Right forelimb (tissue), 1 donor: ENCODE results near the gene C3.
A peak's percentile ranks its signal among the peaks of the same experiment; 100 is the strongest.
"Not testable (repeated sequence)": the region's sequence is repeated elsewhere in the genome, so short reads cannot be mapped to it uniquely, and the experiment has no call there.

Source experiments
- DNase-seq: peaks from one replicate; pipeline ENCODE4 v3.0.0-alpha.2; 2018

The C3 gene

DNA sequence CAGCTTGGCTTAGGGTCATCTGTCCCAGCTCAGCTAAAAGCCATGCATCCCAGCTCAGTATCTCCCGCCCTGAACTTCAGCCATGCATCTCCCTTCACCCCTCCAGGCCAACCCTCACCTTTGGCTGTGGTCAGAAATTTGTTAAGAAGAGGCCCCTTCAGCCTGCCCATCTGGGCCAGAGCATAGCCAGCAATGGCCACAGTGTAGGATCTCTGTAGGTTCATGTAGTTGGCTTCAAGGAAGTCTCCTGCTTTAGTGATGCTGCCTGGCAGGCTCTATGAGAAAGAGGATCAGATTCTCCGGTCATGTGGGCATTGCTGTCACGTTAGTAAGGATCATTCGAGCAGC lies 33.8 kb downstream of the C3 start:
- DNase-seq, result no peak

DNA sequence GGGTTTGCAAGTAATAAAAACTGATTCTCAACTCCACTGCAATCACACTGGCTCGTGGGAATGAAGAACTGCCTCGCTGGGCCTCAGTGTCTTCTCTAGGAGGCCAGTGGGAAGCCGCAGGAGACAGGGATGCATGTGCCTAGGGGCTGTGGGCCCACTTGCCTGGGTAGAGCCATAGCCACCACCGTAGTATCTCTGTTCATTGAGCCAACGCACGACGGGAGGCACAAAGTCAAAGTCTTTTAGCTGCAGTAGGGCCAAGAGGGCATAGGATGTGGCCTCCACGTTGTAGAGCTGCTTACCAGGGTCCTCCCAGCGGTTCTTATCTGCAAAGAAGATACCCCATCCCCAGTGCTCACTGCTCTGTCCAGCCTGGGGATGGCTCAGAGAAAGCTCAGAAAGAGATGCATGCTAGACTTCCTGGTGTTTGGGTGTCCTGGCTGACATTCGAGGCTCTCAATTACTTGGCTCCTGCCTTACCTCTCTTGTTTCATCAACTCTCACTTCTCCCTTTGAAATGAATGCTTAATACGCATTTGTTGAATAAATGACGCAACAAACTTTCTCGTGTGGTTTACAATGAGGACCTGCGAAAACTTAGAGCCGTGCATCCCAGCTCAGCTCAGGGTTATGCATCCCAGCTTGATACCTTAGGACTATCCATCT lies 34.4 kb downstream of the C3 start:
- no peak for DNase-seq

DNA sequence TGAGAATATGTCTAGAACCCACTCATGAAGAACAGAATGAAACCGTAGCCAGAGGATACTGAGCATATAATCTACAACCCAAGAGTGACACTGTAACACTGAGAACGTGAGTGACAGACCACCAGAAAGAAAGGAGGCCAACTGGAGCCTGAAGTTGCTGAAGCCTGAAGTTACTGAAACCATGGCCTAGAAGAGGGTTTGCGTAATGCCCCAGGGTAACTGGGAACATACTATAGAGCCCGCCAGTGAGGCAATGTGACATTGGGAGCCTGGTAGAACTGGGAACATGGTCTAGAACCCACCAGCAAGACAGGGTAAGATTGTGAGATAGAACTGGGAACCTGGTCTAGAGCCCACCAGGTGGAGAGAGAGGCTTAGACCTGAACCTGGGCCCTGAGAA lies 35.0 kb downstream of the C3 start:
- no peak for DNase-seq

DNA sequence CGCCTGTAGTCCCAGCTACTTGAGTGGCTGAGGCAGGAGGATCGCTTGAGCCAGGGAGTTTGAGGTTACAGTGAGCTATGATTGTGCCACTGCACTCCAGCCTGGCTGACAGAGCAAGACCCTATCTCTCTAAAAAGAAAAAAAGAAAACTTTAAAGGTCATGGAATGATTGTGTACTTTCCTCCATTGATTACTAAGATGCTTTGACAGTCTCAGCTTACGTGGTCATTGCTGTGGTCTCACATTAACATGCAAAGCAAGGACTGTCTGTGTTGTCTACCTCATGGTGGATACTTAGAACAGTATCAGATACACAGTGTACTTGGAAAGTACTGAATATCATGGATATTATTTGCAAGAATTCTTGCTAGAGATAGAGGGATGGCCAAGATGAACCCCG lies 36.5 kb downstream of the C3 start:
- no peak for DNase-seq

DNA sequence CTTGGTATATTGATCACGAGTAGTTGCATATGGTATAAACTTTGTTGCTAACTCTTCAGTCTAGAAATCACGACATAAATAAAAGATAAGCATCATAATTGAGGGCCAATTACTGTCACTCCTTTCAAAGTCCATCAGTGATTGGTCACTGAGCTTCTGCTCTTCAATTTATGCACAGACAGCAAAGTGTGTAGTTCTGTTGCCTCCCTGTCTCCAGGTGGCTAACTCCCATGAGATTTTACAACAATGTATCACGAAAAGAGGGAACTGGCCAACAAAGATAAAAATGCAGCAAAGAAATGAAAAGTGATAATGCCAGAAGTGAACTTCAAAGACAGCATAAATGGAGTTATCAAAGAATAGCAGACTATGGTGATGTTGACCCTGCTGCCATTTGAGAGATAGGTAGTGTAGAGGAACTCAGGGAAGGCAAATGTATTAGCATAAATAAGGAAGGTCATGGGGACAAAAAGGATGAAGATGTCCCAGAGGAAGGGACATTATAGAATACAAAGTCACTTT lies 37.8 kb downstream of the C3 start:
- DNase-seq, result no peak

DNA sequence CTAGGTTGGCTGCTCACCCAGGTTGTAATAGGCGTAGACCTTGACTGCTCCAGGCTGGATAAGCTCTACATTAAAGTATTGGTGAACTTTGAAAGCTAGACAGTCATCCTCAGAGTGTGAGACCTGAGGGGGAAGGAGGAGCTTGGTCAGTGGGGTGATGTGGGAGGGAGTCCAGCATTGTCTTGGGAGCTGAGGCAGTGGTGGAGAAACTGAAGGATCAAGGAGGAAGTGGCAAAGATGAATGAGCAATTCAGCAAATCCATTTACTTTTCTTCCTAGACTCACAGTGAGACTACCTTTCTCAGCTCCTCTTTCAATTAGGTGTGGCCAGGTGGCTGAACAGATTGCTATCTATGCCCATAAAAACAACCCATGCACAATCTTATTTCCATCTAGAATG lies 40.3 kb downstream of the C3 start:
- no peak for DNase-seq

DNA sequence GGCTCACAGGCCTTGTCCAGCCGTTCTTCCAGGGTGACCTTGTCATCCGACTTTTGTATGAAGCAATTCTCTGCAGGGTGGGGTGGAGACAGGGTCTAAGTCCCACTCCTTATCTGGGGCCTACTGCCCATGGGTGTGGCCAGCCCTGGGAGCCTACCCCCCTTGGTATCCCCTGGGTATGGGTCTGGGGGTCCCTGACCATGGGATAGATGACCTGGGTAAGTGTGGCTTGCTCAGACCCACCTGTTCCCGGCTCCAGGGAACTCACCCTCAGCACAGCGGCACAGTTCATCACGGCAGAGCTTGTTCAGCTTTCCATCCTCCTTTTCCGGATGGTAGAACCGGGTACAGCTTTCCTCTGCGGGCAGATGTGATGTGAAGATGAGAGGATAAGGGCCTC lies 41.3 kb downstream of the C3 start:
- no peak for DNase-seq

DNA sequence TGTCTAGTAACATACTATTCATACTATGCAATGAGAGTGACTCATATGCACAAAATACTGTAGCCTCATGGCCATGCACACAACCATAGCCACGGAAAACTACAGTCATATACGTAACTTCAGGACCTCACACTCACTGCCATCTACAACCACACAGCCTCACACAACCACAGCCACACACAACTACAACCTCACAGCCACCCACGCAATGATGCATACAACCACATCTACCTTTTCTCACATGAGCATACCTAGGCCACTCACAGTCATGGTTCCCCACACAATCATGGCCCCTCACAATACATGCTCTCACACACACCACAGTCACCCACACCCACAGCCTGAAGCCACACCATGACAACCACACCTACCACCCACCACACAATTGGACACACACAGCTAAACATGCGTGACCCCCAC lies 41.8 kb downstream of the C3 start:
- no peak for DNase-seq

DNA sequence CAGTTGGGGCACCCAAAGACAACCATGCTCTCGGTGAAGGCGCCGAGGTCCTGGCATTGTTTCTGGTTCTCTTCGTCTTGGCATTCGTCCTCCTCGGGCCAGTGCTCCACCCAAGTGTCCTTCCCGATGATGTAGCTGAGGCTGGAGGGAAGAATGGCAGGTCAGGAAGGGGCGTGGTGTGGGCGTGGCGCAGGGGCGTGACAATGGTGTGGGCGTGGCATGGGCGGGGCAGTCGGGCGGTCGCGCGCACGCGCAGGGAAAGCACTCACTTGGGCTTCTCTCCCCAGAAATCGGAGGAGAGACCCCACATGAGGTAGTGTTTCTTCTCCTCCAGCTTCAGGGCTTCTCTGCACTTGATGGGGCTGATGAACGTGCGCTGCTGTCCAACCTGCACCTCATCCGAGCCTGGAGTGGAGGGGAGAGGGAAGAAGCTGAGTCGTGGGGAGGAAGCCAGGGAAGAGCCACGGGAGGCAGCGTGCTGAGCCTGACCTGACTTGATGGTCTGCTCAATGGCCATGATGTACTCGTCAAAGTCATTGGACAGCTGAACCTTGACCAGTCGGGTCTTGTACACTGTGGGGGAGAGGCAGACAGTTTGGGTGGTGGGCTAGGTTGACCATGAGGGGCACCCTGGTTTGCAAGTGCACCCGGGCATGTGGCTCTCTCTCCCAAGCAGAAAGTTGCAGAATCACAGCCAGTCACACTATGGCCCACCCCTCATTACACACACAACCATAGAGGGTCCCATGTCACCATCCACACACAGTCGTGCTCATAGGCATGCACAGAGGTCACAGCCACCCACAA lies 42.4 kb downstream of the C3 start:
- DNase-seq, result no peak

DNA sequence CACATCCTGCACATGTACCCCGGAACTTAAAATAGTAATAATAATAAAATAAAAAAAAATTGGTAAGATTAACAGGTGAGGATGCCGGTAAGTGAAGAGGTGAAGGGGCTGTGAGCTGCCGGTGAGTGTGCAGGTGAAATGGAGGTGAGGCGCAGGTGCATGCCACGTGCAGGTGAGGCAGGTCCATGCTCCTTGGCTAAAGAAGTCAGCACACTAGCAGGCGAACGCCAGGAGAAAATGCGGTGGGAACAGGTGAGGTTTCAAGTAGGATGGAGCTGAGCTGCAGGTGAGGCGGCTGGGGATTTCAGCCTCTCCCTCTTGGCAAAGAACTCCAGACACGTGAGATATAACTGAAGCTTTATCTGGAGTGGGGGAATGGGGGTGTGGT lies 43.0 kb downstream of the C3 start:
- DNase-seq, result no peak

DNA sequence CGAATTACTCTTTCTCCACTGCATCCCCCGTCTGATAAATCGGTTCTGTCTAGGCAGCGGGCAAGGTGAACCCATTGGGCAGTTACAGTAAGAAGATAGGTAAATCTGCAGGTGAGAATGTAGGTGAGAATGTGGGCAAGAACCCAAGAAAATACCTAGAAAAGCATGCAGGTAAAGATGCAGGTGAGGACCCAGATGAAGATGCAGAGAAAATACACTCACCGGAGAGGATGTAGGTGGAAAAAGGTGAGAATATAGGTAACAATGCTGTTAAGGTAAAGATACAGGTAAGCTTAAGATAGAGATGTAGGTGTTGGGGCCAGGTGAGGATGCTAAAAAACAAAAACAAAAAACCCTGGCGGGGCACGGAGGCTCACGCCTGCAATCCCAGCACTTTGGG lies 44.2 kb downstream of the C3 start:
- no peak for DNase-seq

DNA sequence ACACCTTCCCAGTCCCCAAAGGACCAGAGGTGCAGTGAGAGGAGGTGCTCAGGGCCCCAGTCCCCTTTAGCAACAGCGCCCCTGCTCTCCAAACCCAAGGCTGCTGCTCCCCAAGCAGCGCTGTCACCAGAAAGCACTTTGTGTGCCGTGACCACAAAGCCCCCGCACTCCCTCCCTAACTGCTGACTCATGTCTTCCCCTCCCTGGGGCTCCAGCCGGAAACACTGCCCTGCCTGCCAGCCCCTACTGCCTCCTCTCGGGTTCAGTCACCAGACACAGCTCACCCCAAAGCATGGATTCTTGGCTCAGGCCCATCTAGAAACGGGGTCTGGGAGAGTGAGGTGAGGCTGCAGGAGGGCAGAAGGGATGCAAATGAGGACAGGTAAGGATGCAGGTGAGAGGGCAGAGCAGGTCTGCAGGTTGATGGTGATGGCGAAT lies 45.6 kb downstream of the C3 start:
- DNase-seq, result peak; percentile 49

DNA sequence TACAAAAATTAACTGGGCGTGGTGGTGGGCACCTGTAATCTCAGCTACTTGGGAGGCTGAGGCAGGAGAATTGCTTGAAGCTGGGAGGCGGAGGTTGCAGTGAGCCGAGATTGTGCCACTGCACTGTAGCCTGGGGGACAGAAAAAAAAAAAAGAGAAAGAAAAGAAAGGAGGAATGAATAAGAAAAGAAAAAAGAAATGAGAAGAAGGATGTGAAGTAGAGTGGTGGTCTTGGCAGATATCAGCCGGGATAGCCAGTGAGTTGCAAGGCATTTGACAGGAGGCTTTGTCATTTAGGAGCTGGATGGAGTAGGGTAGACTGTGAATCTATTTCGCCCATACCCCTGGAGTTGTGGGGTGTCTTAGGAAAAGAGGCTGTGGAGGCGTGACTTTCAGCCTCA lies 46.0 kb downstream of the C3 start:
- DNase-seq, result not testable (repeated sequence)

DNA sequence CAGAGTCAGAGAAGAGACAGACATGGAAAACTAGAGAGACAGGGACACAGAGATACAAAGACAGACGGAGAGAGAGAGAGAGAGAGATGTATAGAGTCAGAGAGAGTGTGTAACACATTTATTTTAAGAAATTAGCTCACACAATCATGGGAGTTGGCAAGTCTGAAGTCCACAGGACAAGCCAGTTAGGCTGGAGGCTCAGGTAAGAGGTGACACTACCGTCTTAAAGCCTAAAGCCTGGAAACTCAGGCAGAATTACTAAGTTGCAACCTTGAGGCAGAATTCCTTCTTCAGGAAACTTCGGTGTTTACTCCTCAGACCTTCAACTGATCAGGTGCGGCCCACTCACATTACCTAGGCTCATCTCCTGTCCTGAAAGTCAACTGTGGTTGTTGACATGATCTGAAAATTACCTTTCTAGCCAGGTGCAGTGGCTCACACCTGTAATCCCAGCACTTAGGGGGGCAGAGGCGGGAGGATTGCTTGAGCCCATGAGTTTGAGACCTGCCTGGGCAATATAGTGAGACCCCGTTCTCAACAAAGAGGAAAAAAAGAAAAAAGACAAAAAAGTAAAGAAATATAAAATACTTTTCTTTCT lies 47.7 kb downstream of the C3 start:
- DNase-seq, result no peak

DNA sequence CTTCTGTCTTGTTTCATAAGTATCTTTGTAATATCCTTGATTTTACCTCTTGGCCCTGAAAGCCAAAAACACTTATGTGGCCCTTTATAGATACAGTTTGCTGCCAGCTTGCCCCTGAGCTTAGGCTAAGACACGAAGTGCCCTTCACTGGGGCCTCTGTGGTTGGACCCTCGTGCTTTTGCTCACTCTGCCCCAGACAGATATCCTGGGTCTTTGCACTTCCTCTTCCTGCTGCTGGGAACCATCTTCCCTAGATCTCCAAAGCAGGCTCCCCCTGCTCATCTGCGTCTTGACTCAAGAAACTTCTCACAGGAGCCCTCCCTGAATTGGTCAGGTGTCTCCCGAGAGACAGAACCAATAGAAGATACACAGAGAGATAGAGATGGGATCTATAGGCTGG lies 48.5 kb downstream of the C3 start:
- no peak for DNase-seq

DNA sequence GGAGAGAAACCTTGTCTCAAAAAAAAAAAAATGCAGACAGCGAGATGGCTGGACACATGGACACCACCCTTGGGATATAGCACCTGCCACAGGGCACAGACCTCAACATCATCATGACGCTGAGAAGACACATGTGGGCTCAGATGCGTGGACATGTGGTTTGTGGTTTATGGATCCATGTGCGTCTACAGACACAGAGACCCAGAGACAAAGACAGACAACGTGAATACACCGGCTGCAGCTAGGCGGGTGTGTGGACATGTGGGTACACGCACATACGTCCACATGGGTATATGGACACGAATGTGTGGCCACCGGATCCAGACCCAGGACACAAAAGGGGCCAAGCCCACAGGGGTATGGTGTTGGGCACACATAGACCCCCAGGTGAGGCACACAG lies 51.8 kb downstream of the C3 start:
- DNase-seq, result no peak

DNA sequence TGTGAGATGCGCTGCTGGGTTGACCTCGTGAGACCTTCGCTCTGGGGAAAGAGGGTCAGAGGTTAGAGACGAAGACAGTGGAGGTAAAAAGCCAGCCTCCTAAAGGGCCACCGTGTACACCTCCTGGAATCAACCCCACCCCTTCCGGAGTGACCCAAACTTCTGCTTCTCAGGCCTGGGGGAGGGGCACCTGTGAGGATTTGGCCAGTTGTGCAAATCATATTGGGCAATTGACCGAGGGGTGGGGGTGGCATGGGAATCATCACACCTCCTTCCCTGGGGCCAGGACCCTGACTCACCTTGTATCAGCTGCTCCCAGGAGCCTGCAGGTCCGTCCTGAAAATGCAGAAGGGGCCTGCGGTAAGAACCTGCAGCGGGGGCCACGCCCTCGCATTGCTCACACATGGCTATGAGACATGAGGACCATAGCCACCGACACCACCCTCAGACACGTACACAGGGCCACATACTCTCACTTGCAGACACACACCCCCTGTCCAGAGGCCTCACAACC lies 53.3 kb downstream of the C3 start:
- no peak for DNase-seq

DNA sequence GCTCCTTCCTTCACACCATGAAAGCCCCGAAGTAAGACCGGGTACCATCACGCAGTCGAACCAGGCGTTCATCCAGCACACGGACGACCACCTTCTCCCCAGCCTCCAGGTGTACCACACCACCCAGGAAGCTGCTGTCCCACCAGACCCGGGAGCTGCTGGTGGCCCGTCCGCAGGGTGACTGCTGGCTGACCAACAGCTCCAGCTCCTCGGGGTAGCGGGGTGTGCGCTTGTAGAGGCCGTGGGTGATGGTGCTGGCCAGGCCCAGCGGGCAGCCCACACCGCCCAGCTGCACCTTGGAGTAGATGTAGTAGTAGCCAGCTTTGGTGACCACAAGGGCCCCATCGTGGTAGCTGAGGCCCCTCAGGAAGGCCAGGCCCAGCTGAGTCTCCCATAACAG lies 55.5 kb downstream of the C3 start:
- DNase-seq, result no peak

DNA sequence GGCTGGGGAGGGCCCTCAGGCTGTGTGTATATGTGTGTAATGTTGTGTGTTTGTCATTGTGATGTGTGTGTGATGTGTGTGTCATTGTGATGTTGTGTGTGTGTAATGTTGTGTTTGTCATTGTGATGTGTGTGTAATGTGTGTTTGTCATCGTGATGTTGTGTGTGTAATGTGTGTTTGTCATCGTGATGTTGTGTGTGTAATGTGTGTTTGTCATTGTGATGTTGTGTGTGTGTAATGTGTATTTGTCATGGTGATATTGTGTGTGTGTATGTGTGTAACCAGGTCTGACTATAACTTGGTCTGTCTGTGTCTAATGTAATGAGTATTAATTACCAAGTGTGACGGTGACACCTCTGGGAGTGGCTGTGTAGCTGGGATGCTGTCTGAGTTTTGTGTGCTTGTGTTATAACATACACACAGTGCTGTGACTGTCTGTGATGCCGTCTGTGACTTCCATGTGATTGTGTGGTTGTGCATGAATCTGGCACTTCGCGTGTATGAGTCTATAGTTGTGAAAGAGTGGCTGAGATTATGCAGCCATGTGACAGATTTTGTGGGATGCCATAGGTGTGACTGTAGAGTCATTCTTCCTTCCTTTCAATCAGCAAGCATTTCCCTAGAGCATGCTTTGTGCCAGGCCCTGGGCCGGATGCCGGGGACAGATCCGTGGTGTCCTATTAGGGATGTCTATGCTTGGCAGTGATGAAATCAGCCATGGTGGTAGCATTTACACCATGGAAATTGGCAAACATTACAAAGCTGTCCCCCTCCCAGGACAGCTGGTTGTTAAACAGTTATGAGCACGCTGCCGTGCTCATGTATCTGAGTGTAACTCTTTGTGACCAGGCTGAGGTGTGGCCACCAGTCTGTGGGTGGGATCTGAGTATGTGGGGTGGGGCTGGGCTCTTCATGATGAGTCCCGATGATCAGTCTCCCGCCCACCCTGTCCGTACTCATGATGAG lies 56.9 kb downstream of the C3 start:
- DNase-seq, result no peak

DNA sequence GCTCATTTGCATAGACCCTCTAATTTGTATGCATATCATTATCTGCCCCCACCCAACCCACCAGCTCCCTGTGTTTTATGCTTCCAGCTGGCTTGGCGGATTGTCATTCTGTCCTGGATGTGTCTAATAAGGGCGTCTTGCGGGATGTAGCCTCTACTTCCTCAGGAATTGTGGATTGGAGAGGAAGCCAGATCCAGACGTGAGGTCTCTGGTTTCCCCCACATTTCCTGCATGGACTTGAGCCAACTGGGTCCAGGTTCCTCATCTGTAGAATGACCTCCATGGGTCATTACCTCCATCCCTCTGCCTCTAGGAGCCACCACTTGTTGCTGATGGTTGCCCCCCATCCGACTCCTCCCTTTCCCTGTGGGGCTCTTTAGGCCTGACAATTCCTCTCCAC lies 57.7 kb downstream of the C3 start:
- DNase-seq, result no peak

DNA sequence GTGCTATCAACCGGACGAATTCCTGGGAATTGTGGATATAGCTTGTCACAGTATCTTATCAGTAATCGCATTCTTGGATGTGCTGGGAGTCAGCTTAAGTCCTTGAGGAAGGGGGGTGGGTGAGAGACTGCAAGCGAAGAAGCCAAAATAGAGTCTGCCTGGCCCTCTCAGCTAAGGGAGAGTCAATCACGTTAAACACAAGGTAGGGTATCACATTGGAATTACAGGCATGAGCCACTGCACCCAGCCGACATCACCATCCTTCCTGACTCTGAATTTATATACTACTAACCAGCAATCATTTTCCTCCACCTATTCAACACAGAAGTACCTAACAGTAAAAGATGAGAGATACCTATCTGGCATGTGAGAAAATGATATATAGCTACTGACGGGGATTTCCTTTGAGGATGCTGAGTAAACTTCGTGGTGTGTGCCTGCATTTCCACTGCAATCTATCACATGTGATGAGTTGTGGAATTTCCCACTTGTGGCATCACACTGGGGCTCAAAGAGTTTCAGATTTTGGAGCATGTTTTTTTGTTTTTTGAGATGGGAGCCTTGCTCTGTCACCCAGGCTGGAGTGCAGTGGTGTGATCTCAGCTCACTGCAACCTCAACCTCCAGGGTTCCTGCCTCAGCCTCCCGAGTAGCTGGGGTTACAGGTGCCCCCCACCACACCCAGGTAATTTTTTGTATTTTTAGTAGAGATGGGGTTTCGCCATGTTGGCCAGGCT lies 58.8 kb downstream of the C3 start:
- not testable (repeated sequence) for DNase-seq

DNA sequence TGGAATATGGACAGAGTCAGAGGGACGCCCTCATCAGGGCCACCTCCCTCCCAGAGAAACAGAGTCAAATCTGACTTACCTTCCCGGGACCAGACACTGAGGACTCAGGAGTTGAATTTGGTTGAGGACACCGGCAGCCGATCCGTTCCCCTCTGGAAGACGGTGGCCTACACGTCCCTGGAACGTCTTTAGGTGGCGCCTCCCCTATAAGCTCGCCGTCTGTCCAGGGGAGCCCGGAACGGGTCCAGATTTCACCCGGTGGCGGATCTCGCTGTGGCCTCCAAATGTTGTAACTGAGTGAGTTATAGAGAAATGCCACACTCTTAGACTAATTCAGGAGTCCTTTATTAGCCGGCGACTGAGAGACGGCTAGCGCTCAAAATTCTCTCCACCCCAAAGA lies 59.5 kb downstream of the C3 start:
- no peak for DNase-seq
